ENCODE results near the gene MOV10.
"Not testable (repeated sequence)": the region's sequence is repeated elsewhere in the genome, so short reads cannot be mapped to it uniquely, and the experiment has no call there.

MOV10 gene

DNA sequence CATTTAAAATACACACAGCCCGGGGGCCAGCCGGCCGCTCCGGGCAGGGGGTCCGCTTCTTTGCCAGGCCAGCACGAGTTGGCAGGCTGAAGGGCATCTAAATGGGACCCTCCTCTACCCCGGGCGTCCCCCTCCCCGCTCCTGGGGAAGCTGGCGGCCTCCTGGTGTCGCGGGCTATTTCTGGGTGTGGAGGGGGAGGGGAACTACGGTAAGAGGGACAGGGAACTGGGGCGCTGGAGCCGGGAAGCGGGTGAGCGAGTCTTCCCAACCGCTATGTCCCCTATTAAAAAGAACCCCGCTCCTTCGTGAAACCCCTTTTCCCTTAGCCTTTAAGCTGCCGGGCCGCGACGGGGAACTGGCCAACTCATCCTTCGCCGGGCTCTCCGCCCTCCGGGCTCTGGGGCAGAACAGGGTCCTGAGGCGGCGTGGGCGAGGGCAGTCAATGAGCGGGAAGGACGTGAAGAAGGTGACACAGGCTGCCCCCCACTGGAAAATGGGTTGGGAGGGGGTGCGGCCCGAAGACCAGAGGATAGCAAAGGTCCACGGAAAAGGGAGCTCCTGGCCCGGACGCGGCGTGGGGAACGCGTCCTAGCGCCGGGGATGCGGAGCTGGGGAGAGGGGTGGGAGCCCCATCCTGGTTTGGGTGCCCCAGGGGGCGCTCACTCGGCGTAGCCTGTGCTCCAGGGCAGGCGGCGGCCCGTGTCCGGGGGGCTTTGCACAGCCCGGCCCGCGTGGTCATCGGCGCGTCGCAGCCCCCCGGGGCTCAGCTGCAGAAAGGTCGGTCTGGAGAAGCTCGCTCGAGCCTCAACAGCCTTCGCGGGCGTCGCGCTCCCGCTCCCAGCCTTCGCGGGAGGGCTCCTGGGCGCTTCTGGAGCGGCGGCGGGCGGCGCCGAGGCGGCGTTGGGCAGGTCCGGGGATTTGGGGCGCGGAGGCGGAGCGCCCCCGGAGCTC is 40.1 kb downstream of the MOV10 start:
- DNase-seq = no peak

DNA sequence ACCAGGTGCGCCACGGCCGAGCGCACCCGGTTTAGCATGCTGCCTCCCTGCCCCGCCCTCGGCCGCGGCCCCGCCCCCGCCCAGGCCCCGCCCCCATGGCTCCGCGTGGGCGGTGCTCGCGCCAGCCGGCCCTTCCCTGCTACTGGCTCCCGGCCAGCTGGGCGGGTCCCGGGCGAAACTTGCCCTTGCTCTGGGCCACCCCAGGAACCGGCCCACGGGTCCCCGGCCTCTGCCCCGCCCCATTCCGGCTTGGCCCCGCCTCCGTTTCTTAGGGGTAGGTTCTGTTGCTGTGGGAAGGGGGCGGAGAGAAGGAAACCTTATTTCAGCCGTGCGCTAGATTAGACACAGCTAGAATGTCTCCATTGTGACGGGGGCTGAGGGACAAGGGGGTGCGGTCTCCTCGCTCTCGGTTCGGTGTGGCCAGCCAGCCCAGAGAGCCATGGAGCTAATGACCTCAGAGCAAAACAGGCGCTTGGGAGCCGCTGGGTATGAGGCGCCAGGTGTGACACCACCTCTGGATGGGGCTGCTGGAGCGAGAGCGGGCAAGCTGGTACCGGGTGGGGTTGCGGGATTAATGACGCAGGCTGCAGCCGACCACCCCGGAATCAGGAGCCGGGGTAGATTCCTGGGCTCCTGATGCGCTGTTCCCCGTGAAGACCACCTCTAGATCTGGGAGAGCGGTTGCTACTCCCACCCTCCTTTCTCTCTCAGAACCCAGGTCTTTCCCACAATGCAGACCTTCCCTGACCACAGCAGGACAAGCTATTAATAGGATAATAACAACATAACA is 41.0 kb downstream of the MOV10 start, which contains the start of gene PPM1J:
Gene PPM1J, minus strand, starts transcription at position 69 of the 790 bp plus-strand sequence. Its CDS starts 31 bp downstream, at position 38.
- DNase-seq = peak; percentile 31

DNA sequence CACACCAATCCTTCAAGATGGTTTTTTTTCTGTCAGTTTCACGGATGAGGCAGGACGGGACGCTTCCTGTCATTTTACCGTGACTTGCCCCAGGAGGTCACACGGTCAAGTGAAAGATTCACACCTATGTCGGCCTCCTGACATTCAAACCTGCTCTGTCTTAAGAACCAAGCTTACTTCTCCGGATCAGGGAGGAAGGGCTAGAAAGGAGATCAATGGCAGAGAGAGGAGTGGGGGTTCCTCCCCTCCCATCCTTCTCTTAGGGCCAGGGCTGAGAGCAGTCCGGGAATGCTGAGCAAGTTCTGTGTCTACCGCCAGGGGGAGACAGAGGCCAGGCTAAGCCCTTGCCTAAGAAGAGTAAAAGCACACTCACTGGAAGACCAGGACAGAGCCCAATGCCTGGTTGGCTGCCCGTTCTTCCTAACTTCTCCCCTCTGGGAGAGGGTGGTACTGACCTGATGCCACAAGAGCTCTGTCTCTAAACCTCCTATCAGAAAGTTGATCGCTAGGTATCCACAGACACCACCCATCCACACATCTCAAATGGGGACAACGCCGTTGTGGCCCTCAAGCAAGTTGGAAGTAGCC is 41.8 kb downstream of the MOV10 start:
- peak; percentile 76 for DNase-seq

DNA sequence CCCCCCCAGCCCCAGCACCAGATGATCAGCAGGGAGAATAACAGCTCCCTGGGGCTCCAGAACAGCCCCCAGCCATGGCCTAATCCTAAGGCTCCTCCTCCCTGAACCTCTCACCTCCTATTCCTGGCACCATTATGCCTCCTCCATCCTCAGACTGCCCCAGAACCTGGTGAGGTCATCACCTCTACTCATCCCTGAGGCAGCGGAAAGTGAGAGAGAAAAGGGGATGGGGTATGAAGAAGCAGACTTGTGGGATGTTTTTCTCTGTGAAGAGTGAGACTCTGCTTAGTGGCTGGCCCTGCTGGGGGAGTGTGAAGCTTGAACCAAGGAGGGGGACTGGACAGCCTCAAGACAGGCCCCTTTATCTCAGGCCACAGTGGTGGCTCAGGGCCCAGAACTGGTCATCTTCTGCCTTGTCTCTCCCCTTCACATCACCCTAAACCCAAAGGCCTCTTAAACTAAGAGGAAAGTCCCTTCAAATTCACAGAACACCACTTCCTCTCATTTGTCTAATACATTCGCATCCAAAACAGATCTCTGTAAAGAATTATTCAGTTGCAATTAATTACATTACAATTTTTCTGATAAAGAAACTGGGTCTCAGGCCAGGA is 42.9 kb downstream of the MOV10 start:
- no peak for DNase-seq

DNA sequence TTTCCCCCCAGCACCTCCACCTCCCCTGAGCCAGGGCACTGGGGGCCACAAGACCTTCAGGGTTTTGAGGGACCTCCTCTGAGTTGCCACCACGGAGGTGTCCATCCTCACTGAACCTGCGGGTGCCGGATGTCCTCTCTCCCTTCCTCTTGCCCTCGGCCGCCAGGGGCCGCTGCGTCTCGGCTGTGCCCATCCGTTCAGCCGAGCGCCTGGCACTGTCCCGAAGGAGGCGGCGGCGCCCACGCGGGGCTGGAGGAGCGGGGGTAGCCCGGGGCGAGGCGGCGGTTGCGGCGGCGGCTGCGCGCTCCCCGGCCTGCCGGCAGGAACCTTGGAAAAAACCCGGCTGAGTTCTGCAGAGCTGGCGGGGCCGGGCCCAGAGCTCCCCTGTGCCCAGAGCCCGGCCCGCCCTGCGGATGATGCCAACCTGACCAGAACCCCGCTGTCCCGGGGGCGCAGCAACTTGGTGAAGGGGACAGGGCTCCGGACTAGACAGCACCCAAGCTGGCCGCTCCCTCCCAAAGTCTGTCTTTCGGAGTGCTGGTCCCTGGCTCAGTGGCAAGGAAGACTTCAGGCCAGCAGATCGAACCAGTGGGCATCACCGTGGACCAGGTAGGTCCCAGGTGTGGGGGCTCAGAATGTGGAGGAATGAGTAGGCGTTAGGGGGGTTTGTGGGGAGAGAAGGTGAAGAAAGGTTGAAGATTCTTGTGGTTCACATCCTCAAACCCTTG is 44.4 kb downstream of the MOV10 start:
- DNase-seq = peak; percentile 49

DNA sequence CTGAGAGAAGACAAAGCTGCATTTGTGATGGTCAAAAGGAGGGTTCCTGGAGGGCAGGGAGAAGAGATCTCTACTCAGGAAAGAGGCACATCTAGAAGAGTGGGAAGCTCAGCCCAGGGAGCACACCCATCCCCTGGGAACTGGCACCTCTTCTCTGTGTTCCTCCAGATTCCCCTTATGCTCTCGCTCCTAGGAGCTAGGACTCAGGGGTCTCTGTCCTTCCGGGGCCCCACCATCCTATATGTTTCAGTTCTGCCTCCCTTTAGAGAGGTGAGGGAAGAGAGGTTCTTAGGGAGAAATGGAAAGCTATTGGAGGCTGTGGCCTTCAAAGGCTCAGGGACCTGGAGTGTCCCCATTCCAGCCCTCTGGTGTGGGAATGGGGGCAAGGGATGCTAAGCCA is 45.2 kb downstream of the MOV10 start:
- DNase-seq = no peak

DNA sequence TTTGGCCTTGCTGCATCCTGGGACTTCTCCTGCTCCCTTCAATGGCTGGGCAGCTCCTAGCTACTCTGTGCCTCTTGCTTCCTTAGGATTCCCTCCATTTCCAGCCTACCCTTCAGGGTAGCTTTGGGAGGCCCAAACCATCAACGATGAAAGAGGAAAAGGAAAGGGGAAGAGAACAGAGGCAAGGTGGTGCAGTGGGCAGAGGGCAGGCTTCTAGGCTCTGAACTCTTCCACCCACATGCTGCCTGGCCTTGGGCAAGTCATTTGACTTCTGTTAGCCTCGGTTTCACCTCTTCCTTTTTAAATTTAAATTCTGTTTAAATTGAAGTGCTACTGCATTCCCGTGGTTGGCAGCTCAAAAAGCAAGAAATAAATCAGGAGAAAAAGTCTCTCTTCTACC is 46.3 kb downstream of the MOV10 start:
- DNase-seq = no peak

DNA sequence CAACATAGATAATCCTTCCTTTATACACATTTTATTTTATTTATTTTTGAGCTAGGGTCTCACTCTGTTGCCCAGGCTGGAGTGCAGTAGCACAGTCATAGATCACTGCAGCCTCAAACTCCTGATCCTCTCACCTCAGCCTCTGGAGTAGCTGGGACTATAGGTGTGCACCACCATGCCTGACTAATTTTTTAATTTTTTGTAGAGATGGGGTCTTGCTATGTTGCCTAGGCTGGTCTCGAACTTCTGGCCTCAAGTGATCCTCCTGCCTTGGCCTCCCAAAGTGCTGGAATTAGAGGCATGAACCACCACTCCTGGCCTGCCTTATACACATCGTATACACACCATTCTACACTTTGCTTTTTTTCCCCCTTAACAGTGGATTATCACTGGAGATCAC is 46.8 kb downstream of the MOV10 start:
- not testable (repeated sequence) for DNase-seq

DNA sequence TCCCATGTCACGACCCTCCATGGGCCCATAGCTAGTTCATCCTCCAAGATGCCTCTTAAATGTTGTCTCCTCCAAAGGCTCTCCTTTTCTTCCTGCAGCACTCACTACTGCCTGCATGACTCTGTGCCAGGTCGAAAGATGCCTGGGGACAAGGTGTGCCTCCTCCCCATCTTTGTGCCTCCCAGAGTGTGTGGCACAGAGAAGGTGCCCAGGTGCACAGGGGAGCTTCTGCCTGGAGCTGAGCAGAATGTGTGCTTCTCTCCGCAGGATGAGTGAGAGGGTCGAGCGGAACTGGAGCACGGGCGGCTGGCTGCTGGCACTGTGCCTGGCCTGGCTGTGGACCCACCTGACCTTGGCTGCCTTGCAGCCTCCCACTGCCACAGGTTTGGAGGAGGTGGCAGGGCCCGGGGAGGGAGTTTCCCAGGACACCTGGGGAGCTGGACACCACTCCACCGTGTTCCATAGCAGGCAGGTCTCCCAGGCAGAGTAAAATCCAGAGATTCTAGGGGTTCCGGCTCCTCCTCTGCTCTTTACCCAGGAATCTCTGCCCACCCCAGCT is 47.6 kb downstream of the MOV10 start:
- DNase-seq = peak; percentile 12

DNA sequence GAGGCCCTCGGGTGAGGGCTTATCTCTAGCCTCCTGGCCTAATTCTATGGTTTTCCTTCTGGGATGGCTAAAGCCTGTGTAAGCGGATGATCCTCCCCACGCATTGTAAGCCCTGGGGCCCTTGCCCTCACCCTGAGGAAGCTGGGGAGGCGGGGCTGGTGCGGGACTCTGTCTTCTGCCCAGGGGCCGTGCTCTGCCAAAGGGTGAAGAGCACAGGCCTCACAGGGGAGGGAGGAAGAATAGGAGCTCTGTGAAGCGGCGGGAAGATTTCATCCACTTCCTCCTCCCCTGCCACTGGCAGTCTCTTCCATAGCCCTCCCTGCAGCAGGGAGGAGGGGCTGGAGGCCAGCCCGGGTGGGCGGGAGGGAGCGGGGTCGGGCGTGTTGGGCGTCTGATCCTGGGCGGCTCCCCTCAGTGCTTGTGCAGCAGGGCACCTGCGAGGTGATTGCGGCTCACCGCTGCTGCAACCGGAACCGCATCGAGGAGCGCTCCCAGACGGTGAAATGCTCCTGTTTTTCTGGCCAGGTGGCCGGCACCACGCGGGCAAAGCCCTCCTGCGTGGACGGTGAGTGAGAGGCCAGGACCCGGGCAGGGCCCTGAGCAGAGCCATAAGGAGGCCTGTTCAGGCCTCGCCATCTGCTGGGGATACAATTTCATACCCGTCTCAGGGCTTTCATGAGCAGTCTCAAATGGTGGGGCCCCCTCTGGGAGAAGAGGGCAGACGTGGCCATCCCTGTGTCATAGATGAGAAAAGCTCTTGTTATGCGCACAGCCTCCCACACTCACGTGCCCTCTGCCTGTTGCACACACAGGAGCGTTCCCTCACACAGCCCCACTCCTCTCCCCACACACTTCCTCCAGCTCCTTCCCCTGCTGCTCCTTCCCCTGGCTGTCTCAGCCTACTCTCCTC is 48.4 kb downstream of the MOV10 start:
- DNase-seq = peak; percentile 44

DNA sequence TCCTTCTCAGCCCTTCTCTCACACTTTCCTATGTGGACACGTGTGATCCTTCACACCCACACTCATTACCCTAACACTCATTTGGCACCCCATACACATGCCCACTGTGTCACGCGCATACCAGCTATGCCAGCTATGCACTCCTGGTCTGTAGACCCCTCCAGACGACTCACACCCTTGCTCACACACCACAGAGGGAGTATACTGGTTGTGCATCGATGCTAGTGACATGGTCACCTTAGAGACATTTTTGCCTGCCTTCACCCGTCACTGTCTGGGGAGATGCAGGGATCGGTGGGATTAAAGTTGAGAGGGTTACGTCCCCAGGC is 49.0 kb downstream of the MOV10 start:
- no peak for DNase-seq

DNA sequence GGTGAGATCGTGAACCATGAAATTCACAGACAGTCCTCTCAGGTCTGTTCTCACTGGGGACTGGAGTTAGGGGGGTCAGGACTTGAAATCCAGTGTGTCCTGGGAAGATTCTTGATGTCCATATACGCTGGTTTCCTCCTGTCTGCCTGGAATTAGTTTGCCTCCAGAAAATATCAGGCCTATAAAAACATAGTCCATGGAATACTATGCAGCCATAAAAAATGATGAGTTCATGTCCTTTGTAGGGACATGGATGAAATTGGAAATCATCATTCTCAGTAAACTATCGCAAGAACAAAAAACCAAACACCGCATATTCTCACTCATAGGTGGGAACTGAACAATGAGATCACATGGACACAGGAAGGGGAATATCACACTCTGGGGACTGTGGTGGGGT is 49.8 kb downstream of the MOV10 start:
- DNase-seq = not testable (repeated sequence)

DNA sequence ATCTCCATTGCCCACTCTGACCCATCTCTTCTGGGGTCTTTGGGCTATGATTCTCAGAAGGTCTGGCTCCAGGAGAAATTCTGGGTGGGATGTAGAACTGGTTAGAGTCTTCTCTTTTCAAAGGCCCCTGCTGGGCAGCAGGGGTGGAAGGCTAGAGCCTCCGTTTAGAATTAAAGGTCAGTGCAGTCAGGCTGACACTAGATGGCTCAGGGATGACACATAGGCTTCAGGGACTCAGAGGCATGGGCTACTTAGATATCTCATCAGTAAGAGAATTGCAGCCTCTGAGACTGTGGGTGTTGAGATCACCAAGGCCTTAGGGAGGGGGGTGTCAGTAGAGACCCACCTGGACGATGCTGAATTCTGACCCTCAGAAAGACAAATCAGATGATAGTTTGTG is 53.3 kb downstream of the MOV10 start:
- no peak for DNase-seq

DNA sequence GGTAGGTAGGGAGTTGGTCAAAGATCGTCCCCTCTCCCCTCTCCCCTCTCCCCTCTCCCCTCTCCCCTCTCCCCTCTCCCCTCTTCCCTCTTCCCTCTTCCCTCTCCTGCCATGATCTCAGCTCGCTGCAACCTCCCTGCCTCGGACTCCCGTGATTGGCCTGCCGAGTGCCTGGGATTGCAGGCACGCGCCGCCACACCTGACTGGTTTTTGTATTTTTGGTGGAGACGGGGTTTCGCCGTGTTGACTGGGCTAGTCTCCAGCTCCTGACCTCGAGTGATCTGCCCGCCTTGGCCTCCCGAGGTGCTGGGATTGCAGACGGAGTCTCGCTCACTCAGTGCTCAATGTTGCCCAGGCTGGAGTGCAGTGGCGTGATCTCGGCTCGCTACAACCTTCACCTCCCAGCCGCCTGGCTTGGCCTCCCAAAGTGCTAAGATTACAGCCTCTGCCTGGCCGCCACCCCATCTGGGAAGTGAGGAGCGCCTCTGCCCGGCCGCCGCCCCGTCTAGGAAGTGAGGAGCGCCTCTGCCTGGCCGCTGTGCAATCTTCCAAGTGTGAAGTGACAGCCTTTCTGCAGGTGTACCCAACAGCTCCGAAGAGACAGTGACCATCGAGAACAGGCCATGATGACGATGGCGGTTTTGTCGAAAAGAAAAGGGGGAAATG is 54.0 kb downstream of the MOV10 start:
- not testable (repeated sequence) for DNase-seq

DNA sequence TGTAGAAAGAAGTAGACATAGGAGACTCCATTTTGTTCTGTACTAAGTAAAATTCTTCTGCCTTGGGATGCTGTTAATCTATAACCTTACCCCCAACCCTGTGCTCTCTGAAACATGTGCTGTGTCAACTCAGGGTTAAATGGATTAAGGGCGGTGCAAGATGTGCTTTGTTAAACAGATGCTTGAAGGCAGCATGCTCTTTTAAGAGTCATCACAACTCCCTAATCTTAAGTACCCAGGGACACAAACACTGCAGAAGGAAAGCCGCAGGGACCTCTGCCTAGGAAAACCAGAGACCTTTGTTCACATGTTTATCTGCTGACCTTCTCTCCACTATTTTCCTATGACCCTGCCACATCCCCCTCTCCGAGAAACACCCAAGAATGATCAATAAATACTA is 54.6 kb downstream of the MOV10 start:
- DNase-seq = not testable (repeated sequence)

DNA sequence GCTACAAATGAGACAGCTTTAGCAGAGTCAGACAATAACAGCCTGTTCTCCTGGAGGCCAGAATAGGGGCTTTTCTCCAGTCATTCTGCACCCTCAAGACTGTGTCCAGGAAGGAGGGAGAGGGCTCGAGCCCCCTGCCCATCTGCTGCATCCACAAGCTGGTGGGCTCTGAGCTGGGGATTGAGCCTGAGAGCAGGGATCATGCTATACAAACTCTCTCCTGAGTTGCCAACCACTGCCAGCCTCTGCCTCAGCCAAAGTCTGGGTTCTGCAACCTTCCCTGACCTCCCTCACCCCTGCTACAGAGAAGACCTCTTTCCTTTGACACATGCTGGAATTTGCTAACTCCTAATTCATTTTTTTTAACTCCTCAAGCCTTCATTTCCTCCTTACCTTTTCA is 55.5 kb downstream of the MOV10 start:
- DNase-seq = no peak

DNA sequence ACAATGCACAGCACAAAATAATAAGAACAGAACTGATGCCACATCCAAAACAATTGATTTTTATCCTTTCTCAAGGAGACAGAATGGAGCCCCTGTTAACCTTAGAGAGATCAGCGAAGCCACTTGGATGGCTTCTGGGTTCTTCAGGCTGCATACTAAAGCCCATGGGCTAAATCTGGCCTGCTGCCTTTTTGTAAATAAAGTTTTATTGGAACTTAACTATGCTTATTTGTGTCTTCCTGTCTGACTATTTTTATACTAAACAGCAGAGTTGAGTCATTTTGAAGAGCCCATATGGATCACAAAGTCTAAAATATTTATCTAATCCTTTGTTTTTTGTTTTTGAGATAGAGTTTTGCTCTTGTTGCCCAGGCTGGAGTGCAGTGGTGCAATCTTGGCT is 57.0 kb downstream of the MOV10 start:
- DNase-seq = no peak

DNA sequence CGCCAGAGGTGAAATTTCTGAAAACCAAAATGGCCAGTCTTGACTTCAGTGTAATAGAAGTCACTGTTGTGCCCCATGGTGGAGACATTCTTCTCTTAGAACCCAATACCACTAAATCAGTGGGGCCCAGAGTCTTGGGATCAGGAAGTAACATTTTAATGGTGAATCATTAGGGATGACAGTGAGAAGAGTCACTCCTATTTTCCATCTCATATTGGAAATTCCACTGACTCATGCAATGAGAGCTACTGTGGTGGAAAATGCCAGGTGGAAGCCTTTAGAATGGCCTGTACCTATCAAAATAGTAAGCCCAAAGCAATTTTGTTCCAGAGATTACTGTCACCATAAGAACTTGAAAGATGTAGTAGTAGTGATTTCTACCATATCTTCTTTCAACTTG is 61.3 kb downstream of the MOV10 start:
- DNase-seq = no peak

DNA sequence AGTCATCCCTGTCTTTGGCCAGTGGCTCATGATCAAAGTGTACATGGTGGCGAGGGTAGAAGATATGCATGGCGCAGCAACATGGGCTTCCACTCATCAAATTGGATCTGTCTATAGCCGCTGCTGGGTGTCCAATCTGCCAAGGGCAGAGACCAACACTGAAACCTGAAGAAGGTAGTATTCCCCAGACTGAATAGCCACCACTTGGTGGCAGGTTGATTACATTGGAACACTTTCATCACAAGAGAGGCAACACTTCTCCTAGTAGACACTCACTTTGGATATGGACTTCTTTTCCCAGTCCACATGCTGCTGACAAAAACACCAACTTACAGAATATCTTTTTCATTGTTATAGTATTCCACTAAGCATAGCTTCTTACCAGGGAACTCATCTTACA is 63.1 kb downstream of the MOV10 start:
- no peak for DNase-seq

All from NCI-H1092 treated with DMSO at 0.1 percent for 48 hours (cell line).